SK-N-SH (cell line): ENCODE measurements around the gene S100A5. TPM values are rescaled to one million over a fixed set of nuclear protein-coding genes. Genes with fewer than 3 reads are reported as not detected.

Experiments
- CTCF ChIA-PET: fragments of 300-600, 350-600 bp; formaldehyde crosslinking; extraction: SDS; loops from one replicate; lab custom pipeline; 2021; lab: Yijun Ruan, JAX
- POLR2A ChIA-PET: fragments of 350-600 bp; sonication (Branson Sonifier 250); formaldehyde crosslinking; extraction: SDS; loops from one replicate; lab custom pipeline; 2020; ENCODE audit warnings: antibody characterized with exemption, inconsistent platforms; lab: Yijun Ruan, JAX
- DNase-seq: peaks from one replicate; pipeline ENCODE4 v3.0.0; 2012
- H2AFZ ChIP-seq: fragments of 200-600 bp; sonication (generic); 2 replicates; pipeline ENCODE4 v1.8.1; 2016; ENCODE audit warnings: antibody characterized with exemption, mild to moderate bottlenecking, low read depth
- H3F3A ChIP-seq: fragments of 200-600 bp; sonication (generic); replicated peaks from 2 replicates; pipeline ENCODE3; 2016; ENCODE audit warnings: antibody characterized with exemption, mild to moderate bottlenecking; ENCODE audit not compliant: insufficient read depth
- H3K27ac ChIP-seq, 2 experiments: fragments of 200-500 bp in 1 of 2; fragments of 200-600 bp in 1 of 2; sonication (Bioruptor generic) in 1 of 2; sonication (generic), shearing (Covaris generic) in 1 of 2; 2 replicates each; pipeline versions ENCODE4 v1.5.1 to v1.6.1; 2014 to 2016; ENCODE audit warnings: low read depth in 2 of 2, inconsistent platforms in 1 of 2, low read length in 1 of 2, mild to moderate bottlenecking in 1 of 2, mixed read lengths in 1 of 2
- H3K27me3 ChIP-seq: fragments of 200-600 bp; sonication (generic), shearing (Covaris generic); 2 replicates; pipeline ENCODE4 v1.6.1; 2016; ENCODE audit warnings: mixed run types; ENCODE audit not compliant: insufficient read depth
- H3K36me3 ChIP-seq, 2 experiments: fragments of 200-500 bp in 1 of 2; fragments of 200-600 bp in 1 of 2; sonication (Bioruptor generic) in 1 of 2; sonication (generic) in 1 of 2; replicated peaks in 1 of 2; 2 replicates each; pipeline versions ENCODE3 to v1.5.1; 2014 to 2016; ENCODE audit warnings: low read length in 1 of 2, mild to moderate bottlenecking in 1 of 2; ENCODE audit not compliant: insufficient read depth in 2 of 2, control insufficient read depth in 1 of 2
- H3K4me1 ChIP-seq, 2 experiments: fragments of 200-500 bp in 1 of 2; fragments of 200-600 bp in 1 of 2; sonication (Bioruptor generic) in 1 of 2; sonication (generic), shearing (Covaris generic) in 1 of 2; 2 replicates each; pipeline versions ENCODE4 v1.5.1 to v1.6.1; 2014 to 2016; ENCODE audit warnings: low read depth in 1 of 2, low read length in 1 of 2, mixed run types in 1 of 2; ENCODE audit not compliant: insufficient read depth in 2 of 2, control insufficient read depth in 1 of 2
- H3K4me2 ChIP-seq: fragments of 200-600 bp; sonication (generic), shearing (Covaris generic); 2 replicates; pipeline ENCODE4 v1.6.1; 2017; ENCODE audit warnings: mixed run types
- H3K4me3 ChIP-seq, 2 experiments: fragments of 200-500 bp in 1 of 2; fragments of 200-600 bp in 1 of 2; sonication (Bioruptor generic) in 1 of 2; sonication (generic), shearing (Covaris generic) in 1 of 2; 2 replicates each; pipeline versions ENCODE4 v1.5.1 to v1.8.1; 2014 to 2016; ENCODE audit warnings: low read depth in 2 of 2, inconsistent platforms in 1 of 2, low read length in 1 of 2, mild to moderate bottlenecking in 1 of 2, mixed read lengths in 1 of 2, moderate library complexity in 1 of 2
- H3K79me2 ChIP-seq: fragments of 200-600 bp; sonication (generic); 2 replicates; pipeline ENCODE4 v1.8.1; 2017; ENCODE audit warnings: mild to moderate bottlenecking; ENCODE audit not compliant: insufficient read depth
- H3K9ac ChIP-seq: fragments of 200-600 bp; sonication (generic); 2 replicates; pipeline ENCODE4 v1.6.1; 2017; ENCODE audit warnings: mixed run types
- H3K9me2 ChIP-seq: fragments of 200-600 bp; sonication (generic); 2 replicates; pipeline ENCODE4 v1.6.1; 2017; ENCODE audit warnings: mixed run types
- H3K9me3 ChIP-seq: fragments of 200-600 bp; sonication (generic); 2 replicates; pipeline ENCODE4 v1.6.1; 2017; ENCODE audit warnings: mixed run types, mild to moderate bottlenecking, moderate library complexity
- H4K20me1 ChIP-seq: fragments of 200-600 bp; sonication (generic); 2 replicates; pipeline ENCODE4 v1.6.1; 2017; ENCODE audit warnings: mild to moderate bottlenecking, mixed run types; ENCODE audit not compliant: insufficient read depth
- CHD2 ChIP-seq: fragments of 150-350 bp; IDR thresholded peaks from 2 replicates; pipeline ENCODE4 v1.6.1; 2018; ENCODE audit warnings: low read length; ENCODE audit not compliant: partially characterized antibody
- ELF1 ChIP-seq: IDR thresholded peaks from 2 replicates; pipeline ENCODE4 v1.4.0; 2012
- FOSL2 ChIP-seq: IDR thresholded peaks from 2 replicates; pipeline ENCODE4 v1.4.0; 2012; ENCODE audit warnings: low read depth, mild to moderate bottlenecking, moderate library complexity, borderline replicate concordance
- FOXM1 ChIP-seq: IDR thresholded peaks from 2 replicates; pipeline ENCODE4 v1.4.0; 2012; ENCODE audit warnings: low read depth, mild to moderate bottlenecking
- JUND ChIP-seq: IDR thresholded peaks from 2 replicates; pipeline ENCODE4 v1.4.0; 2012
- MEF2A ChIP-seq: IDR thresholded peaks from 2 replicates; pipeline ENCODE4 v1.4.0; 2012; ENCODE audit warnings: low read depth, borderline replicate concordance
- PBX3 ChIP-seq: IDR thresholded peaks from 2 replicates; pipeline ENCODE4; 2012
- POLR2AphosphoS5 ChIP-seq: IDR thresholded peaks from 2 replicates; pipeline ENCODE4 v1.6.1; 2012; ENCODE audit warnings: low read depth, low read length
- RAD21 ChIP-seq: IDR thresholded peaks from 2 replicates; pipeline ENCODE4 v1.6.1; 2012; ENCODE audit warnings: mild to moderate bottlenecking, low read length
- SIN3A ChIP-seq: IDR thresholded peaks from 2 replicates; pipeline ENCODE4 v1.6.1; 2012; ENCODE audit warnings: low read depth, mild to moderate bottlenecking, low read length, moderate library complexity, borderline replicate concordance
- SMC3 ChIP-seq: IDR thresholded peaks from 2 replicates; pipeline ENCODE4 v1.6.1; 2012; ENCODE audit warnings: low read depth, low read length, improper control_type of control experiment
- TAF1 ChIP-seq: IDR thresholded peaks from 2 replicates; pipeline ENCODE4 v1.6.1; 2012; ENCODE audit warnings: low read depth, mild to moderate bottlenecking, low read length, moderate library complexity, borderline replicate concordance
- ZBTB33 ChIP-seq: IDR thresholded peaks from 2 replicates; pipeline ENCODE4 v1.4.0; 2012; ENCODE audit warnings: low read depth, borderline replicate concordance
- WGBS: methylation state at CpG from one replicate; pipeline ENCODE4 v1.1.6; 2017; ENCODE audit warnings: low lambda C conversion rate; 5-methylcytosine and 5-hydroxymethylcytosine counted together
- polyA plus RNA-seq, 3 experiments: library from polyadenylated mRNA; depleted of rRNA; stranded (reverse); fragments of >200 nt; gene quantifications; 2 replicates each; pipeline ENCODE4 v1.2.3, GENCODE V29; 2012
- TF ChIP-seq, protein P1 (sequence below): fragments of 150-350 bp; IDR thresholded peaks from 2 replicates; pipeline ENCODE4 v1.6.1; 2017; ENCODE audit warnings: antibody characterized with exemption, low read length, low read depth, borderline replicate concordance
- TF ChIP-seq, protein P2 (sequence below): IDR thresholded peaks from 2 replicates; pipeline ENCODE4 v1.4.0; 2012; ENCODE audit warnings: low read depth, borderline replicate concordance
- TF ChIP-seq, protein P3 (sequence below): fragments of 150-350 bp; IDR thresholded peaks from 2 replicates; pipeline ENCODE4 v1.6.1; 2016; ENCODE audit warnings: mild to moderate bottlenecking, low read depth, low read length
- TF ChIP-seq, protein P4 (sequence below): fragments of 200-600 bp; sonication (generic); IDR thresholded peaks from 2 replicates; pipeline ENCODE4 v1.6.1; 2017; ENCODE audit warnings: antibody characterized with exemption, mild to moderate bottlenecking, moderate library complexity

S100A5 gene
- polyA plus RNA-seq, 1 of the 3 experiments (the other 2 are of a cell fraction), result 0.15 TPM

DNA sequence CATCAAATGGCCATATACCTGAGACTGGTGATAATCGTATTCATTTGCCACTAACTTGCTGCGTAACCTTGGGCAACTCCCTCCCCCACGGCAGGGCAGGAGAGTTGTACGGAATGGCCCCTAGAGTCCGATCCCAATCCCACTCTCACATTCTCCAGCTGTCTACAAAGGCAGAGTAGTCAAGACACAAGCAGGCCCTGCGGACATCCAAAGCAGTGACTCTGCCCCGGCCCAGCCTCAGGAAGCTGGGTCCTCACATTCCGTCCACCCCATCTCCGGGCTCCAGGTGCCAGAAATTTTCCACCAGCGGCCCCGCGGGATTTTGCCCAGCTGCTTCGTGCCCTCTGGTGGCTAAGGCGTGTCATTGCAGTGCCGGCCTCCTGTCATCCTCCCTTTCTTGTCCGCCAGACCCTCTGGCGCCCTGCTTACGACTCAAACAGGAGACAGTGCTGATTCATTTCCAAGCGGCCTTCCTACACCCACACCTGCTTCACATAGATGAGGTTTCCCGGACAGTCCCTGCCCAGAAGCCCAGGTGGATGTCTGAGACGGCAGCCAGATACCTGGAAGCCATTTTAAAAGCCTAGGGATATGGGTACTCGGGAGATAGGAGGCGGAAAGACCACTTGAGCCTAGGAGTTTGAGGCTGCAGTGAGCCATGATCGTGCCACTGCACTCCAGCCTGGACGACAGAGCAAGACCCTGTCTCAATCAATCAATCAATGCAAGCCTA is 27.8 kb upstream of the S100A5 start (continued):
- TF ChIP-seq MEF2A (no peak), SIN3A (peak; percentile 79; the same call in 1 of the 2 replicates), FOXM1 (no peak), CHD2 (no peak), FOSL2 (no peak; the same call in 1 of the 2 replicates), PBX3 (no peak), JUND (no peak)
- TF ChIP-seq, protein P1, sequence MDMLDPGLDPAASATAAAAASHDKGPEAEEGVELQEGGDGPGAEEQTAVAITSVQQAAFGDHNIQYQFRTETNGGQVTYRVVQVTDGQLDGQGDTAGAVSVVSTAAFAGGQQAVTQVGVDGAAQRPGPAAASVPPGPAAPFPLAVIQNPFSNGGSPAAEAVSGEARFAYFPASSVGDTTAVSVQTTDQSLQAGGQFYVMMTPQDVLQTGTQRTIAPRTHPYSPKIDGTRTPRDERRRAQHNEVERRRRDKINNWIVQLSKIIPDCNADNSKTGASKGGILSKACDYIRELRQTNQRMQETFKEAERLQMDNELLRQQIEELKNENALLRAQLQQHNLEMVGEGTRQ, result no peak
- TF ChIP-seq, protein P2, sequence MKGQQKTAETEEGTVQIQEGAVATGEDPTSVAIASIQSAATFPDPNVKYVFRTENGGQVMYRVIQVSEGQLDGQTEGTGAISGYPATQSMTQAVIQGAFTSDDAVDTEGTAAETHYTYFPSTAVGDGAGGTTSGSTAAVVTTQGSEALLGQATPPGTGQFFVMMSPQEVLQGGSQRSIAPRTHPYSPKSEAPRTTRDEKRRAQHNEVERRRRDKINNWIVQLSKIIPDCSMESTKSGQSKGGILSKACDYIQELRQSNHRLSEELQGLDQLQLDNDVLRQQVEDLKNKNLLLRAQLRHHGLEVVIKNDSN, result no peak

DNA sequence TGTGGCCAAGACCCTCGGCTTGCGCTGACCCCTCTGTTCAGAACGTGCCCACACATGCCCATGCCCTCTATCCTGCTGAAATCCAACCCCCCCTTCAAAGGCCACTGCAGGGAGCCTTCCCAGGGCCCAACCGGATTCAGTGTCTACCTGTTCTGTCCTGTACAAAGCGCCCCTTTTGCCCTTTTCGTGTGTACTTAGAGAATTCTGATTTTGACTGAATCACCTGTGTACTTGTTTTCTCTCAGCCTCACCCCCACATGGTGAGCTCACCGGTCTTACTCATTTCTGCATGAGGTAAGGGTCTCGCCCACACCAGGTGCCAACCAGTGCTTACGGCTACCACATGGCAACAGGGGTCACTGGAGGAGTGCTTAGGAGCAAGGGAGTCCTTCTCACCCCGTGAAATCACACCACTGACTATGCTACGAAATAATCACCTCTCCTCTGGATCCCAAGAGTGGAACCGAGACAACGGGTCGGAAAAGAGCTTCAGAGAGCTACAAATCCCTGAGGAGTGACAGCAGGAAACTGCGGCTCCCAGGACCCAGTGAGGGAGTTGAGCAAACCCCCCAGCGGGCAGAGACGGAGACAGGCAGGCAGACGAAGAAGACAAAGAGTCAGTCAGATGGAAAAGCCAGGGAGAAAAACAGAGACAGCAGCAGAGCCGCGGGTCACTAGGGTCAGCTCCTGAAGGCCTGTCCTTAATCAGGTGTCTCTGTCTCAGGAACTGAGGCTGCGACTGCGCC is 27.1 kb upstream of the S100A5 start:
- ChIA-PET CTCF (interaction anchor here (0.6 to 7.4 kb wide), 35 partner anchors 9 to 418 kb away, joined by 3 to 283 read pairs (median 5); partner anchors contain the start of genes CHTOP, ILF2, RAB13 and S100A3), POLR2A (no interaction called here)
- Histone ChIP-seq H3K27me3 (no peaks in the 10 kb centered on the region), H3K9me2 (no peaks in the 10 kb centered on the region), H3K9ac (peak overlapping the region; percentile 36; the same call in 1 of the 2 replicates), H3K79me2 (peaks cover 23% of the 10 kb centered on the region), H3K4me1 (peaks cover 33 to 45% of the 10 kb centered on the region in 2 experiments), H4K20me1 (no peaks in the 10 kb centered on the region), H3K4me3 (no peak overlapping the region), H3K9me3 (no peaks in the 10 kb centered on the region), H2AFZ (no peak overlapping the region; the same call in 1 of the 2 replicates), H3K27ac (peak overlapping the region; percentile 95 to 99), H3K4me2 (no peak overlapping the region; the same call in 1 of the 2 replicates), H3F3A (peaks cover 19% of the 10 kb centered on the region), H3K36me3 (no peaks in the 10 kb centered on the region)
- WGBS, result 77% methylated on average over 22 of the region's 22 CpGs
- DNase-seq, result no peak
- TF ChIP-seq RAD21 (no peak), TAF1 (no peak), POLR2AphosphoS5 (no peak), ZBTB33 (no peak), FOSL2 (no peak), ELF1 (no peak), SMC3 (no peak)
- TF ChIP-seq, protein P3, sequence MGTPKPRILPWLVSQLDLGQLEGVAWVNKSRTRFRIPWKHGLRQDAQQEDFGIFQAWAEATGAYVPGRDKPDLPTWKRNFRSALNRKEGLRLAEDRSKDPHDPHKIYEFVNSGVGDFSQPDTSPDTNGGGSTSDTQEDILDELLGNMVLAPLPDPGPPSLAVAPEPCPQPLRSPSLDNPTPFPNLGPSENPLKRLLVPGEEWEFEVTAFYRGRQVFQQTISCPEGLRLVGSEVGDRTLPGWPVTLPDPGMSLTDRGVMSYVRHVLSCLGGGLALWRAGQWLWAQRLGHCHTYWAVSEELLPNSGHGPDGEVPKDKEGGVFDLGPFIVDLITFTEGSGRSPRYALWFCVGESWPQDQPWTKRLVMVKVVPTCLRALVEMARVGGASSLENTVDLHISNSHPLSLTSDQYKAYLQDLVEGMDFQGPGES, result no peak
- TF ChIP-seq, protein P4, sequence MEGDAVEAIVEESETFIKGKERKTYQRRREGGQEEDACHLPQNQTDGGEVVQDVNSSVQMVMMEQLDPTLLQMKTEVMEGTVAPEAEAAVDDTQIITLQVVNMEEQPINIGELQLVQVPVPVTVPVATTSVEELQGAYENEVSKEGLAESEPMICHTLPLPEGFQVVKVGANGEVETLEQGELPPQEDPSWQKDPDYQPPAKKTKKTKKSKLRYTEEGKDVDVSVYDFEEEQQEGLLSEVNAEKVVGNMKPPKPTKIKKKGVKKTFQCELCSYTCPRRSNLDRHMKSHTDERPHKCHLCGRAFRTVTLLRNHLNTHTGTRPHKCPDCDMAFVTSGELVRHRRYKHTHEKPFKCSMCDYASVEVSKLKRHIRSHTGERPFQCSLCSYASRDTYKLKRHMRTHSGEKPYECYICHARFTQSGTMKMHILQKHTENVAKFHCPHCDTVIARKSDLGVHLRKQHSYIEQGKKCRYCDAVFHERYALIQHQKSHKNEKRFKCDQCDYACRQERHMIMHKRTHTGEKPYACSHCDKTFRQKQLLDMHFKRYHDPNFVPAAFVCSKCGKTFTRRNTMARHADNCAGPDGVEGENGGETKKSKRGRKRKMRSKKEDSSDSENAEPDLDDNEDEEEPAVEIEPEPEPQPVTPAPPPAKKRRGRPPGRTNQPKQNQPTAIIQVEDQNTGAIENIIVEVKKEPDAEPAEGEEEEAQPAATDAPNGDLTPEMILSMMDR, result no peak
